Fibroblast of lung (primary cell): ENCODE results near the gene NHS.

Source experiments
- CTCF ChIP-seq, 2 donors: IDR thresholded peaks in 1 of 2; conservative IDR thresholded peaks in 1 of 2; 1 replicate in 1 of 2; 2 replicates in 1 of 2; pipeline ENCODE4 v1.5.1; 2011 to 2012; ENCODE audit warnings: low read length in 2 of 2, control low read depth in 1 of 2, inconsistent platforms in 1 of 2, low read depth in 1 of 2, mild to moderate bottlenecking in 1 of 2
- EZH2 ChIP-seq: IDR thresholded peaks from 2 replicates; pipeline ENCODE4 v1.5.1; 2012; ENCODE audit warnings: low read length, control low read depth, mild to moderate bottlenecking; ENCODE audit errors: missing control alignments

- no peak for TF ChIP-seq CTCF (conservative IDR thresholded peaks at IDR 0.05 in 1 of 2, IDR thresholded peaks at IDR 0.05 in 1 of 2; ENCODE audit: low read depth in 1 of 2, low read length in 2 of 2)
- TF ChIP-seq EZH2: no peak
These were observed 67.0 kb downstream of the NHS start for GRCh38 chrX:17441965-17442364.
